CD4-positive, alpha-beta T cell treated with Interleukin-21 for 1 hour (primary cell): ENCODE results near the gene BCL11A.
"Not testable (repeated sequence)": the region's sequence is repeated elsewhere in the genome, so short reads cannot be mapped to it uniquely, and the experiment has no call there.

ENCODE experiments used
- DNase-seq: peaks from one replicate; pipeline ENCODE4 v3.0.0-alpha.2; 2020

BCL11A gene

GRCh38 chr2:60417210-60417609 lies 136.2 kb downstream of the BCL11A start:
- DNase-seq = not testable (repeated sequence)

- no peak for DNase-seq
Observed at GRCh38 chr2:60416221-60417008, 137.0 kb downstream of the BCL11A start.

GRCh38 chr2:60415814-60416213 lies 137.6 kb downstream of the BCL11A start:
- DNase-seq = no peak

- no peak for DNase-seq
Observed at GRCh38 chr2:60414495-60415138, 138.8 kb downstream of the BCL11A start.

GRCh38 chr2:60413814-60414168 lies 139.7 kb downstream of the BCL11A start:
- no peak for DNase-seq

- DNase-seq = no peak
Observed at GRCh38 chr2:60413069-60413813, 140.2 kb downstream of the BCL11A start.

GRCh38 chr2:60412620-60413019 lies 140.8 kb downstream of the BCL11A start:
- no peak for DNase-seq

GRCh38 chr2:60412027-60412426 lies 141.4 kb downstream of the BCL11A start:
- DNase-seq = no peak

GRCh38 chr2:60411295-60411694 lies 142.2 kb downstream of the BCL11A start:
- no peak for DNase-seq

GRCh38 chr2:60410456-60411146 lies 142.9 kb downstream of the BCL11A start:
- no peak for DNase-seq

GRCh38 chr2:60409531-60409871 lies 144.0 kb downstream of the BCL11A start:
- no peak for DNase-seq

- no peak for DNase-seq
Observed at GRCh38 chr2:60408811-60409530, 144.5 kb downstream of the BCL11A start.

- no peak for DNase-seq
Observed at GRCh38 chr2:60408207-60408606, 145.2 kb downstream of the BCL11A start.

- no peak for DNase-seq
Observed at GRCh38 chr2:60407398-60407797, 146.1 kb downstream of the BCL11A start.

GRCh38 chr2:60406192-60406591 lies 147.3 kb downstream of the BCL11A start:
- DNase-seq = no peak

GRCh38 chr2:60405271-60405919 lies 148.1 kb downstream of the BCL11A start:
- DNase-seq = no peak
